ENCODE results near the gene SUPT7L.
"Not testable (repeated sequence)": the region's sequence is repeated elsewhere in the genome, so short reads cannot be mapped to it uniquely, and the experiment has no call there.

Gene SUPT7L

DNA sequence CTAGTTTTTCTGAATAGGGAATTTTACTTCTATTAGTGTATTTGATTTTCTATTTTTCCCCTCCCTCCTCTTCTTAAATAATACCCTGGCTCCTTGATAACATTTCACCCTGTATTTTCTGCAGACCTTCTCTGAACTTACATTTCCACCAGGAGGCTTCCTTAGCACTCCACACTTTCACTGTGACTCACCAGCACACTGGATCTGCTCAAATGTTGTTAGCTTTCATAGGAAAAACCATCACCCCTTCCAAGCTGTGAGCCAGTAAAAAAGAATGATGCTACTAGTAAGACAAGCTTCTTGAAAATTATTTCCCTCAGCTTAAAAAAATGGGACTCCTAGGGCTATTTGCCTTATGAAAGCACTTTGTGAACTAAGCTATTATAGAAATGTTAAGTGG is 16.1 kb downstream of the SUPT7L start:
- intact Hi-C loops (cut with DNase I) = no loop called here
- no peak for DNase-seq

DNA sequence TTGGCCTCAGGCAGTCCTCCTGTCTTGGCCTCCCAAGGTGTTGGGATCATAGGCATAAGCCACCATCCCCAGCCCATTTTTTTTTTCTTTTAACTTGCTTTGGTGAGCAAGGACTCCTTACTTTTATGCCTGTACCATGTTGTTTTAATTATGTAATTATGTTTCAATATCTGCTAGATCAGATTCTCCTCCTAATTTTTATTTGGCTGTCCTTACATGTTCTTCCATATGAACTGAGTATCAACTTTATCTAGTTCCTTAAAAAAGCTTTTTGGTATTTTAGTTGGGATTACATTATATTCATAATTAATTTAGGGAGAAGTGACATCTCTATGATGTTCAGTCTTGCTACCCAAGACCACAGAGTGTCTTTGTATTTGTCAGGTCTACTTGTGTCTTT is 18.2 kb downstream of the SUPT7L start:
- intact Hi-C loops (cut with DNase I) = no loop called here
- DNase-seq = no peak

DNA sequence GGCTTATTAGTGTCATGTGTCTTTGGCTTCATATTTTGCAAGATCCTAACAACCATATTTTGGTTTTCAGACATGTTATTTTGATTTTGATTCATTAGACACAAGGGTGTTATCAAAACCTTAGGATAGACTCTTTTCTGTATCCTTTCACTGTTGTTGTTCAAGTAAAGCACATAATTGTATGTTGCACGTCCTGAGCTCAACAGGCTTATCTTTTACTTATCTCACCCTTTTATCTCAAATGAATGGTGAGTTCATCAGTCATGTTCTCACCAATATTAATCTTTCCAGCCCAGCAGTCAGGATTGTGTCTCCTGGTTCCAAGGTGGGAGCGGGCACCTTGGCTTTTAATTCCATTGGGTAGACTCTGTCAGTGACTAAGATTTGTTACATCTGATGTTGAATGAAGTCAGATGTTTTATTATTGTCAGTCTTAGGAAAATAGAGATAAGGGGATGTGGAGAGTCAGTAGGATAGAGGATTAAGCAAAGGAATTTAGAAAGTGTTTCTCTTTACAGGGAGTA is 22.6 kb downstream of the SUPT7L start:
- intact Hi-C loops (cut with DNase I) = no loop called here
- no peak for DNase-seq

DNA sequence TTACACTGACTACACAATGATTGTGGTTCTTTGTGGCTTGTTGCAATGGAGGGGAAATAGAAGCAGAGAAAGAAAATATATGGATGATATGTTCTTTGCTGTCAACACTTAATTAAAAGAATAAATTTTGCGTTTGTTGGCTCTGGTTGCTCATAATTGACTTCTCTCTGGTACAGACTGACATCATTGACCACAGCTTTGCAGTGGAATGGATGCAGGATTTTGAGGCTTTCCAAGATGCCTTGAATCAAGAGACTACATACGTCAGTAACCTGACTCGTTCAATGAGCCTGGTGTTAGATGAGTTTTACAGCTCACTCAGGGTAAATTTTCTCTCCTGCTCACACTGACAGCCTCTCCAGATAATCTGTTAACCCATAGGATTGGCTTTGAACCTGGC is 24.7 kb downstream of the SUPT7L start:
- intact Hi-C loops (cut with DNase I) = loop anchor here (10.0 kb wide), 1 partner anchor 144 kb away; the partner anchor contains the start of genes FNDC4 and GCKR
- no peak for DNase-seq

DNA sequence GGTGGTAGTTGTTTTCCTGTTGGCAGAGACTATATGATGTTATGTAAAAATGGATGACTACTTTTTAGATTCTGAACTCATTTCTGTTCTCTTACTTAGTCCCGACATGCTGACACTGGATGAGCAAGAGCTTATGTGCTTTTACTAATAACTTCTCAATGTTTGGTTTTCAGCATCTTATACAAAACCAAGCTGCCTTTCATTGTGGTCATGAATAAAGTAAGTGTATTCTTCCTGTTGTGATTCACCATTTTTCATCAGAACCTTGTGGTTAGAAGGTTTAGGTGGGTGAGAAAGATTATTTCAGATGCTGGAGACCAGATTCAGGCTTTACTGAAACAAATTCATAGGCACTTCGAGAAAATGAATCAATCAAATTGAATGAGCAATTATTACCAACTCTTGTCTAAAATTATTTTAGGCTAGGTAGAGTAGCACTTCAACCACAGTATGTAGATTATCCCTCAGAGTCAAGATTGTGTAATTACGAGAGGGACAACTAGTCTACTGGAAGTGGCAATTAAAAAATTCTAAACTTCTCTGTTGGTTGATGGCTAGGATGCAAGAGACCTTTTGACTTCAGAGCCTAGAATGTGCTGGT is 25.3 kb downstream of the SUPT7L start:
- intact Hi-C loops (cut with DNase I) = loop anchor here (10.0 kb wide), 1 partner anchor 143 kb away; the partner anchor contains the start of genes FNDC4 and GCKR
- no peak for DNase-seq

DNA sequence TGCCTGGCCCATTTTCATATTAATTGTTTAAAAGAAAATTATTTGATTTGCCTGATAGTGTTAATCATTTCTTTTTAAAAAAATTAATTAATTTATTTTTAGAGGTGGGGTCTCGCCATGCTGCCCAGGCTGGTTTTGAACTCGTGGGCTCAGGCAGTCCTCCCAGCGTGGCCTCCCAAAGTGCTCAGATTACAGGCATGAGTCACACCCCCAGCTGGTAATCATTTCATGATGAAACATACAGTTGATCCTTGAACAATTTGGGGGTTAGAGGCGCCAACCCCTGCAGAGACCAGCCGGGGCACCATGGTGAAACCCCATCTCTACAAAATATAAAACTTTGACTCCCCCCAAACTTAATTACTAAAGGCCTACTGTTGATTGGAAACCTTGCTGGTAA is 26.6 kb downstream of the SUPT7L start:
- no peak for DNase-seq
- intact Hi-C loops (cut with DNase I) = loop anchor here (10.0 kb wide), 1 partner anchor 142 kb away; the partner anchor contains the start of genes FNDC4 and GCKR

DNA sequence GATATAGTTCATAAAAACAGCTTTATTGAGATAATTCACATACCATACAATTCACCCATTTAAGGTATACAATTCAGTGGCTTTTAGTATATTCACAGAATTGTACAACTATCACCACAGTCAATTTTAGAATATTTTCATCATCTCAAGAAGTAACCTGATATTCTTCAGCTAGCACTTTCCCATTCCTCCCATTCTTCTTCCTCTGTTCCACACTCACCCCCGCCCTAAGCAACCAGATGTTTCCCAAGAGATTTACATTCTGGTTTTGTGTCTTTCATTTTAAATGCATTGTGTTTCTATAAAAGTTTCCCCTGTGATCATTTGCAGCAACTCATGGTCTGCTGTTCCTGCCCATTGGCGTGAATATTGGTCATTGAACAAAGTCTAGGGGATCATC is 29.1 kb downstream of the SUPT7L start:
- intact Hi-C loops (cut with DNase I) = loop anchor here (10.0 kb wide), 1 partner anchor 139 kb away; the partner anchor contains the start of genes FNDC4 and GCKR
- DNase-seq = no peak

DNA sequence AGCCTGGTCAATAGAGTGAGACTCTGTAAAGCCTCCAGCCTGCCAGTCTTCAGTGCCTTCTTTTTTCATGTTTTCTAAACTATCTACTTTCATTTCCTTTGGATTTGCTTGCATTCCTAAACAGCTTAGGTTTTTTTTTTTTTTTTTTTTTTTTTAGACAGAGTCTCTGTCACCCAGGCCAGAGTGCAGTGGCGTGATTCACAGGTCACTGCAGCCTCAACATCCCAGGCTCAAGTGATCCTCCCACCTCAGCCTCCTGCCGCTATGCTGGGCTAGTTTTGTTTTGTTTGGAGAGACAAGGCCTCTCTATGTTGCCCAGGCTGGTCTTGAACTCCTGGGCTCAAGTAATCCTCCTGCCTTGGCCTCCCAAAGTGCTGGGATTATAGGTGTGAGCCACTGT is 33.2 kb downstream of the SUPT7L start:
- not testable (repeated sequence) for DNase-seq
- intact Hi-C loops (cut with DNase I) = loop anchor here (10.0 kb wide), 1 partner anchor 135 kb away; the partner anchor contains the start of genes FNDC4 and GCKR

DNA sequence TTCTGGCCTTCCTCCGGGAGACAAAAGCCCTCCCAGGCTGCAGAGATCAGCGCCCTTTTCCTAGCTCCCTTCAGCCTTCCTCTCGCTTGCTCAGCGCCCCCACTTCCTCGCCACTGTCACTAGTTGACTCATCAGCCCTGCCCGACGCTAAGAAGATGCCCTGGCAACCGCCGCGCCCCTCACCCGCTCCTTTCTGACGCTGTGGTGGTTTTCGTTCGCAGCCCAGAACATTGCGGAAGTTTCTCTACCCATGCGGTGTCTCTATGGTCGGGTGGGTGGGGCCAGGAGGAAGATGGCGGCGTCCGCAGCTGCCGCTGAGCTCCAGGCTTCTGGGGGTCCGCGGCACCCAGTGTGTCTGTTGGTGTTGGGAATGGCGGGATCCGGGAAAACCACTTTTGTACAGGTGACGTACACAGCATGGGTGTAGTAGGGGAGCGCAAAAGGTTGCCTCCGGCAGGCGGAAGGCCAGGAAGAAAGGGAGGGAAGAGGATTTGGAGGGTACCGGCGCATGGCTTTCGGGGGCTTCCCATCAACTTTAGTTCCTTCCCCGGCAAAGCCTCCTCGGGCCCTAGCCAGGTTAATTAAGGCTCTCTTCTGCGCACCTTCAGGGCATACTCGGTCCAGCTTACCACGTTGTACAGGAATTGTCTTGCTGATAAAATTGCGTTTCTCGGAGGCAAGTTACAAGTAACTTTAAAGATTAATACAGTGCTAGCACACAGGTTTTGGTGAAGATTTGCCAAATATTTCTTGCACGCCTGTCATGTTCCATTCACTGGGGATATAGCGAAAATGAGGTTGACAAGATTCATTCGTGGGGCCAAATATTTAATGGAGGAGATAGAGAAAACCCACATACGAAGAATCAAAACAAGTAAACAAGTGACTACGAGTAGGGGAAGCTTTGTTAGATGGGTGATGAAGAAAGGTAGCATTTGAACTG is 34.4 kb downstream of the SUPT7L start, which contains the start of the genes CCDC121 and GPN1:
Gene CCDC121, minus strand, starts transcription at position 246 of the 943 bp plus-strand sequence. CDS start 1,213 bp downstream, outside the sequence.
Gene GPN1, plus strand, starts transcription at position 284 of the 943 bp plus-strand sequence. Its CDS starts 9 bp downstream, at position 293.
- intact Hi-C loops (cut with DNase I) = loop anchor here (5.0 kb wide), 1 partner anchor 33 kb away; the partner anchor contains the start of genes SLC4A1AP and SUPT7L
- peak; percentile 84 to 98 (median 91) for DNase-seq

DNA sequence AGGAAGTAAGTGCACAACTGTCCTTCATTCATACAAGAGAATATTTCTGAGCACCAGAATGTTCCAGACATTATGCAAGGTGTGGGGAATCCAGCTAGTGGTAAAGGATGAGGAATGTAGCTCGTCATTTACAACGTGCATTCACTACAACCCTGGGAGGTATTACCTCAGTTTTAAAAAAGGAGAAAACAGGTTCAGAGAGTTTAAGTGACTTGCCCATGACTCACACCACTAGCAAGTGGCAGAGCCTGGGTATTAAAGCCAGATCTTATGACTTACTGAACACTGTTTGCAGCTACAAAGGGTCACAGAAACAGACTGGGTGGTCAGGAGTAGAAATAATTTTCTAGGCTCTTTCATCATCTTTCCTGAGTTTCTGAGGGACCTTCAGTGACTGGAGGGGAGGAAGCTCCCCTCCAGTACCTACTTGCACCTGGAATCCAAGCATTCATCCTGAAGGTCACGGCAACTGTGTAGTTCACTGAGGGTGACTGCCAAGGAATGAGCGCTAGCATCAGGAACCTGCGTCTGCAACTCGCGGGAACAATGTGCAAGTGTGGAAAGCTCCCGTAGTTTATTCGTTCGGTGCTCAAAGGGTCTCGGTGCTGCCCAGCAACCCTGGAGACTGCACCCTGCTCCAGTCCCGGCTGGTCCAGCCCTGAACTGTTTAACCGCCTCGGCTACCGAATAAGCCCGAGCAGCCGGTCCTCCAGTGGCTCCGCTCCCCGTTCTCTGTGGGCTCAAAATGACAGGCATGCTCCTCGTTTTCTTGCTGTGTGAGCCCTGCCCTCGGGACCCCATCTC is 35.2 kb downstream of the SUPT7L start:
- DNase-seq = peak in 1 of 10 donors; percentile 13
- intact Hi-C loops (cut with DNase I) = loop anchor here (5.0 kb wide), 1 partner anchor 34 kb away; the partner anchor contains the start of genes SLC4A1AP and SUPT7L

DNA sequence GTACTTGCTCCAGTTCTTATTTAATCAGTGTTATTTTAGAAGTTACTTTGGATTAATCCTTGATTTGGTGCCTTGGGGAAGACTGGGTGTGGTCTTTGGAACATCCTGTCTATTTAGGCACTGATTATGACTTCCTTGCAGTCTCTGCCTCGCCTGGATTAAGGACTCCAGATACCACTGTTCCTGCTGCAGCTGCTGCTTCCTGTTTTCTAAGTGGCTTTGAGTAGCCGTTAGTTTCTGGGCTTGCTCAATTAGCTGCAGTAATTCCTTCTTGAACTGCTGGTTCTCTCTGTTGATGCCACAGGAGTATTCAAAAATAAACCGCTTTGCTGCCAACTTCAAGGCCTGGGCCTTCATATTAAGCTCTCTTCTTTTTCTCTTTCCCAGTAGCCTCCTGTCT is 36.5 kb downstream of the SUPT7L start:
- intact Hi-C loops (cut with DNase I) = loop anchor here (5.0 kb wide), 1 partner anchor 35 kb away; the partner anchor contains the start of genes SLC4A1AP and SUPT7L
- DNase-seq = not testable (repeated sequence)

DNA sequence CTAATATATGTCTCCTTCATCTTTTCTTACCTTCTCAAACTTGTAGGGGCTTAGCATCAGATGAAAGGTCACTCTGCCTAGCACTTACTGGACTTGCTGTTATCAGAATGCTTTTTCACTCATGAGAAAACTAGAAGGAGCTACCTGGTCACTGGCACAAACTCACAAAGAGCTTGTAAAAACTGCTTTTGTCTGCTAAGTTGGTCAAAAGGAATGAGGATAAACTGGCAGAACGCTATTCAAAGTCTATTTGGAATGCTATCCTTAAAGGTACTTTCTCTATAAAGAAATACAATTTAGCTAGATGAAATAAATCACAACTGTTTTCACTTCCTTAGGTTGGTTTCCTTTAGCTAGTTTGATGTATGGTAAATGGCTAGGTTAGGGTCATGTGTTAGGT is 37.1 kb downstream of the SUPT7L start:
- DNase-seq = not testable (repeated sequence)
- intact Hi-C loops (cut with DNase I) = loop anchor here (5.0 kb wide), 1 partner anchor 36 kb away; the partner anchor contains the start of genes SLC4A1AP and SUPT7L

DNA sequence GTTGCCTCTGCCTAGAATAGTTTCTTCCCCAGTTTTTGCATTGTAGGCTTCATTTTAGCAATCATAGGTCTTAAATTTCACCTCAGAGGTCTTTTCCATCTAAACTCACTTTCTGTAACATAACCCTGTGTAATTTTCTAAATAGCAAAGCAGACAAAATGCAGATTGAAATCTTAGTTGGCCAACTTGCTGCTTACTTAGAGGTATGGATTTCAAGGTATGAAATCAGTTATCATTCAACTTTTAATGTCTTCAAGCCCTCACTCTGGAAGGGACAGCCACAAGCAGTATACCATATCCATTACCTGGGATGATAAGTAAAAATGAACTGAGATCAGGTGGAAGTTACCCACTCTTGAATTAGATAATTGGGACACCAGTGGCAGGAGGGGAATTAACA is 38.5 kb downstream of the SUPT7L start:
- intact Hi-C loops (cut with DNase I) = loop anchor here (5.0 kb wide), 1 partner anchor 37 kb away; the partner anchor contains the start of genes SLC4A1AP and SUPT7L

DNA sequence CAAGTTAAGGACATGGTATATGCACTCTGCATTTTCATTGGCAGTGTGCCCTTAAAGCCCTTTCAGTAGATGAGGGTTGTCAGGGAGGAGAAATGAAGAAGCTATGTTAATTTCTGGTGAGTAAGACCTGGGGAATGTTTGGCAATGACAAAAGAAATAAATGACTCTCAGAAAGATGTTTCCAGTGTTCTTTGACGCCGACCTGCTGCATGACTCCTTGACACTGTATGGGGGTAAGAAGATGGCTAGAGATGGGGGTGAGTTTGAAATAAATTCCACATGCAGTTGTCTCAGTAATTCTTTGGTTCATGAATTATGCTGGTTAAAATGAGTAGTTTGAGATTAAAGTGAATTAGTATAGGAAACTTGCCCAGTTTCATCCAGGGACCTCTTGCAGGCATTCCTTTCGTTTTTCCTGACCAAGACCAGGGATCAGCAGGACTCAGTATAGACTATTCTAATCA is 40.5 kb downstream of the SUPT7L start:
- intact Hi-C loops (cut with DNase I) = no loop called here
- no peak for DNase-seq

More for the DNA sequence above, 38.5 kb downstream of the SUPT7L start:
- no peak for DNase-seq

DNA sequence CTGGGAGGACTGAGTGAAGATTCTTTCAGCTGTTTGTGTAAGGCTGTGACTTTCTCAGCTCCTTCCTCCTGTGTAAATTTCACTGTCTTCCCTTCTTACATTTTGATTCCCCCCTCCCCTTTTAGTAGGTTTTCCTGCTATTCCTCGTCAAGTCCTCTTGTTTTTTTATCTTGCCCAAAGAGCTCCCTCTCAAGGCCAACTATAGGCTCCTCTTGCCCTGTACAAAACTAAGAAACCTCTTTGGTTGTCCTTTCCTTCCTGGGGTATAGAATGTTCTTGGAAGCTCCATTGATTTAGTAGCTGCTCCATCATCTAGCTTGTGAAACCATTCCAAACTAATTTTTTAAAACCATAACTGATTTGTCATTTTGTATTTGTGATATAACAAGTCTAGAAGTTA is 41.9 kb downstream of the SUPT7L start:
- intact Hi-C loops (cut with DNase I) = no loop called here
- no peak for DNase-seq

DNA sequence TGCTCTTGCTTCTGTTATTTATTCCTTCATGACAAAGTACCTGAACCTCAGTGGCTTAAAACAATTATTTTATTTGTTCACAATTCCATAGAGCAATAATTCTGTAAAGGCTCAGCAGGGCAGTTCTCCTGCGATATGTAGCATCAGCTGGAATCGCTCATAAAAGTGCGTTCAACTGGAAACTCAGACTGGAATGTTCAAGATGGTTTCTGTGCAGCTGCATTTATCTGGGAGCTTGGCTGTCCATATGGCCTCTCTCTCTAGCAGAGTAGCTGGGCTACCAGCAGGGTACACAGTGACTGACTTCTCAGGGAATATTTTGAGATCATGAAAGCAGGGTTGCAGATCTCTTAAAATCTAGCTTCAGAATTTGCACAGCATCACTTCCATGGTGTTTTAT is 48.1 kb downstream of the SUPT7L start:
- DNase-seq = no peak
- intact Hi-C loops (cut with DNase I) = no loop called here

DNA sequence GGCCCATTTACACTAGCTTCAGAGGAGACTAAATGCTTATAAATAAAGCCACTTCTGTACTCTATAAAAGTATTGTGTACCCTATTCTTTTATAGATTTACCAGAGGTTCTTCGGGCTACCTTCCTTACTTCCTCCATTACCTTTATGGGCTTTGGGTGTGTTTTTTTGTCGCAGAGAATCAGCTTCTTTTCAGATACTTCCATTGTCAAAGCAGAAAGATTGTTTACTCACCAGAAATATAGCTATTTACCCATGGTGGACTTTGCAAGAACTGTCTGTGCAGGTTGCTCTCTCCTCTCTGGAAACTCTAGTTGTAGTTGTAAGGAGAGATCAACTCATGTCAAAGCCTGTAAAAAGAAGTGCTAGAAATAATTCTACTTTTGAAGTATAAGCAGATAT is 49.4 kb downstream of the SUPT7L start:
- no peak for DNase-seq

DNA sequence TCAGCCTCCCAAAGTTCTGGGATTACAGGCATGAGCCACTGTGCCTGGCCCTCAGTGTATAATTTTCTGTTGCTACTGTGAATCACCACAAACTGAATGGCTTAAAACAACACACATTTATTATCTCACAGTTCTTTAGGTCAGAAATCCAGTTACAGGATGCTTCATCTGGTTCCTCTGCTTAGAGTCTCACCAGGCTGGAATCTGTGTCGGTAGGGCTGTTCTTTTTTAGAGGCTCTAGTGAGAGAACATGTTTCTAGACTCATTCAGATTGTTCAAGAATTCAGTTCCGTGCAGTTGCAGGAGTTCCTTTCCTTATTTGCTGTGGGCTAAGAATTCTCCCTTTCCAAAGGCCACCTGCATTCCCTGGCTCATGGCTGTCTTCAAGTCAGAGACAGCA is 56.8 kb downstream of the SUPT7L start:
- intact Hi-C loops (cut with DNase I) = no loop called here
- no peak for DNase-seq

More for the DNA sequence above, 49.4 kb downstream of the SUPT7L start:
- intact Hi-C loops (cut with DNase I) = no loop called here

All from posterior cingulate gyrus (tissue), 11 donors.